Measurements from ENCODE around the gene SOX1.

SOX1 gene

GRCh38 chr13:112065867-112066623 lies 904 bp upstream of the SOX1 start:
- no peak for DNase-seq (ENCODE audit: low read depth in 2 of 2)
- H3K4me3 ChIP-seq (replicated peaks in 1 of 2; ENCODE audit: low read depth in 2 of 2, low read length in 2 of 2): no peak overlapping the region
- TF ChIP-seq CTCF (IDR thresholded peaks at IDR 0.05; ENCODE audit: low read depth, low read length): no peak

- no peak overlapping the region for H3K4me3 ChIP-seq (replicated peaks in 1 of 2; ENCODE audit: low read depth in 2 of 2, low read length in 2 of 2)
- DNase-seq (ENCODE audit: low read depth in 2 of 2): peak in 1 of 2 donors; percentile 27
- no peak for TF ChIP-seq CTCF (IDR thresholded peaks at IDR 0.05; ENCODE audit: low read depth, low read length)
Observed at GRCh38 chr13:112066624-112067004, 335 bp upstream of the SOX1 start.

GRCh38 chr13:112067871-112068539 lies 1.1 kb downstream of the SOX1 start:
- H3K4me3 ChIP-seq (replicated peaks in 1 of 2; ENCODE audit: low read depth in 2 of 2, low read length in 2 of 2): no peak overlapping the region
- no peak for DNase-seq (ENCODE audit: low read depth in 2 of 2)
- TF ChIP-seq CTCF (IDR thresholded peaks at IDR 0.05; ENCODE audit: low read depth, low read length): no peak

GRCh38 chr13:112068540-112069060 lies 1.7 kb downstream of the SOX1 start:
- DNase-seq (ENCODE audit: low read depth in 2 of 2): no peak
- no peak overlapping the region for H3K4me3 ChIP-seq (replicated peaks in 1 of 2; ENCODE audit: low read depth in 2 of 2, low read length in 2 of 2)
- TF ChIP-seq CTCF (IDR thresholded peaks at IDR 0.05; ENCODE audit: low read depth, low read length): no peak

- no peak for TF ChIP-seq CTCF (IDR thresholded peaks at IDR 0.05; ENCODE audit: low read depth, low read length)
- no peak overlapping the region for H3K4me3 ChIP-seq (replicated peaks in 1 of 2; ENCODE audit: low read depth in 2 of 2, low read length in 2 of 2)
- no peak for DNase-seq (ENCODE audit: low read depth in 2 of 2)
Observed at GRCh38 chr13:112069061-112069844, 2.3 kb downstream of the SOX1 start.

GRCh38 chr13:112069845-112070251 lies 2.9 kb downstream of the SOX1 start:
- TF ChIP-seq CTCF (IDR thresholded peaks at IDR 0.05; ENCODE audit: low read depth, low read length): no peak
- no peak overlapping the region for H3K4me3 ChIP-seq (replicated peaks in 1 of 2; ENCODE audit: low read depth in 2 of 2, low read length in 2 of 2)
- no peak for DNase-seq (ENCODE audit: low read depth in 2 of 2)

All from cardiac fibroblast (primary cell).